ENCODE data around the gene GNGT1. TPM values are rescaled to one million over a fixed set of nuclear protein-coding genes. Genes with fewer than 3 reads are reported as not detected.
"Not testable (repeated sequence)": the region's sequence is repeated elsewhere in the genome, so short reads cannot be mapped to it uniquely, and the experiment has no call there.

The GNGT1 gene
- total RNA-seq, 2 donors from 2014 or later, result not detected

DNA sequence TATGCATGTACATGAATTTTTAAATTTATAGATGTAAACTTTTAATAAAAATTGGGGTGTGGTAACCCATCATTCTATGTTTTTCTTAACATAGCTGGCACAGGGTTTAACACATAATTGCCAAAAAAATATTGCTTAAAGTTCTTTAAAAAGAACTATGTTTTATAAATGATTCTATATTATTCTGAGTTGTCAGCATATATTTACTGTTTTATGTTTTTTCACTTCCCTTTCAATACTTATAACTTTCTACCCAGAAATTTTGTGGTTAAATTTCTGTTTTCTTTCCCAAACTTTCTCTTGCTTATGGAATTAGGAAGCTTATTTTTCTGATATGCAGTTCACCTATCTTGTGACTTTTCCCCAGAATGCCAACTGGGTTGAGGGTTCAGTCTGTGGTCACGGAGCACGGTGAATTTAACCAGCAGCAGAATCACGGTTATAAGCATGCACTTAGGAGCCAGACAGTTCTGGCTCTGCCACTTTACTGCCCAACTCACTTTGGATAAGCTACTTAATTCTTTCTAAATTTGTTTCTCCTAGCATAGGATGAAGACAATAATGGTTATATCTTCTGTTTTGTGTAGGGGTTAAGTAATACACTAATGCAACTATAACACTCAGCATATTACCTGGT lies 9.0 kb downstream of the GNGT1 start:
- H3K27ac Mint-ChIP-seq; DNase-seq (ENCODE audit: low spot score); H3K9me3 Mint-ChIP-seq; H3K36me3 Mint-ChIP-seq; H3K4me3 Mint-ChIP-seq; H3K4me1 Mint-ChIP-seq (ENCODE audit: low read depth in 2 of 2); ATAC-seq: not testable (repeated sequence)
- H3K27me3 Mint-ChIP-seq, result peaks cover 27% of the 10 kb centered on the region in 2 donors

DNA sequence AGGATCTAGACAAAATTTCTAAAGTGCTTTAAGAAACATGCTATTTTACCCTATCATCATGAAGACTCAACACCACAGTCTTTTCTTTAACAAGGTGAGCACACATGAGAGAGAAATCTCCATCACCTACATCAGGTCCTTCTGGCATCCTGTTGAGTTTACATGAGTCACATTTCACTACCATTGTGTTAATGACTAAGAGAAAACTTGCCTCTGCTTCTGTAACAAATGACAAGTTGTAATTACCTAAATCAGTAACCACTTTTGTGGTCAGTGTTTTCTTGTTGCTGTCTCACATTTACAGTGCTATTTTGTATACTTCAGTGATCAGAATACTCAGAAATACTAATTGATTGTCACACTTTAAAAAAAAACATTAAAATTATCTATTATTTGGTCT lies 9.5 kb downstream of the GNGT1 start:
- not testable (repeated sequence) for DNase-seq (ENCODE audit: low spot score); H3K4me3 Mint-ChIP-seq; H3K27ac Mint-ChIP-seq; H3K9me3 Mint-ChIP-seq; H3K36me3 Mint-ChIP-seq; H3K4me1 Mint-ChIP-seq (ENCODE audit: low read depth in 2 of 2)
- H3K27me3 Mint-ChIP-seq, result peaks cover 30 to 33% of the 10 kb centered on the region in 2 donors
- peak in 1 of 2 donors; percentile 52 for ATAC-seq

DNA sequence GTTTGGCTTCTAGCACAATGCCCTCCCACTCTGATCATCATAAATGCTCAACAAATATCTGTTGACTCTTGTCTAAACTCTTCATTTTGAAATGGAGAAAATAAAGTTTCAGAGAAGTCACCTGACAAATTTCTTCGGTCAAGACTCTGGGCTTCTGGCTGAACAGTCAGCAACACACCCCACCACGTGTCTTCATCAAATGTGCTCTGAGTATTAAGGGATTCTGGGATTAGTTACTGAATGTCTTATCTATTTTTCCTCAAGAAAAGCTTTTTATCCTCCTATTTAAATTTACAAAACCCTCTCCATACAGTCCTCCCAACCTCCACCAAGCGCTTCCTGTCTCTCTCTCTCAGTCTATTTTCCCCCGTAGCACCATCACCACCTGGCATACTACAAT lies 9.9 kb downstream of the GNGT1 start:
- H3K36me3 Mint-ChIP-seq; H3K9me3 Mint-ChIP-seq; H3K27ac Mint-ChIP-seq; ATAC-seq; H3K4me3 Mint-ChIP-seq; H3K4me1 Mint-ChIP-seq (ENCODE audit: low read depth in 2 of 2); DNase-seq (ENCODE audit: low spot score): not testable (repeated sequence)
- H3K27me3 Mint-ChIP-seq, result peaks cover 32 to 37% of the 10 kb centered on the region in 2 donors

DNA sequence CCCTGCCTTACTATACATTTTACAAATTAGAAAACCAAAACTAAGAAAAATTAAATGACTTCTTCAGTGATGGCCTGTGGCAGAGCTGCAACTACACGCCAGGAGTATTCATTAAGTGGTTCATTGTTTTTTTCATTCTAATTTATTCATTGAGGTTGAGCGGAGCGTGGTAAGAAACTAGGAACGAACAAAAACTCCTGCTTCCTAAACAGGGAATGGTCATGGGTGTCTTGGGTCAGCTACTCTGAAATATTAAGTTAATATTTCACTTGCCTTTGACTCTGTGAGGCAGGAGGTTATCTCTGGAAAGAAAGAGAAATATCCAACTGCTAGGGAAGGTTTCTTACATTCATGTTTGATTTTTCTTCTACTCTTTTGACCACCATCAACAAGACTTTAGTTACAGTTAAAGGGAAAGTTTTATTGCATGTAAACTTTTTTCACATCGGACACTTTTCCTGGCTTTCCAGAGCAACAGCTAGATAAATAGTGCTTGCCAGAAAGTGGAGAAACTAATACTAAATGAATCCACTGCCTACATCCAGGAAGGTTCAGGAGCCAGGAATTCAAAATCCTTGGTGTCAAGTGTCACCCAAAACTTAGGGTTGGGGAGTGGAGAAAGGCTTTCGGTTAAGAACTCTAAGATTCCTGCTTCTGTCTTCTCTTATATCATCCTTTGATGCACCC lies 14.3 kb downstream of the GNGT1 start:
- Mint-ChIP-seq H3K27ac (no peak overlapping the region), H3K9me3 (no peaks in the 10 kb centered on the region), H3K4me1 (ENCODE audit: low read depth in 2 of 2) (no peaks in the 10 kb centered on the region), H3K4me3 (no peak overlapping the region), H3K36me3 (no peaks in the 10 kb centered on the region), H3K27me3 (peaks cover 28 to 36% of the 10 kb centered on the region in 2 donors)
- no peak for ATAC-seq
- no peak for DNase-seq (ENCODE audit: low spot score)

DNA sequence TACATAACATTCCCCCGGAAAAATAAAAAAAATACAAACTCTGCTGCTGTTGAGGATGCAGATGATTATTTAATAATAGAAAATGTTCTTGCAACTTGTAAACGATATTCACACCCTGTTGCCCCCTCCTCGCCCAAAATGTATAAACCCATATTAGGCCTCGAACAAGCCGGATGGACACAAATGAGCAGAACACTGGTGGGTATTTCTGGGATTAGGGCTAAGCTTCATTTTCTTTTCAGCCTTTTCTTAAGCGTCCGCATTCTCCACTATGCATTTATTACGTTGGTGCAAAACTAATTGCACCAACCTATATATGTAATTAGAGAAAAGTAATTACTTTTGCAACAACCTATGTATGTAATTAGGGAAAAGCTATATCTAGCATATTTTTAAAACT lies 14.8 kb downstream of the GNGT1 start:
- no peak for DNase-seq (ENCODE audit: low spot score)
- H3K4me1 Mint-ChIP-seq (ENCODE audit: low read depth in 2 of 2), result no peaks in the 10 kb centered on the region

DNA sequence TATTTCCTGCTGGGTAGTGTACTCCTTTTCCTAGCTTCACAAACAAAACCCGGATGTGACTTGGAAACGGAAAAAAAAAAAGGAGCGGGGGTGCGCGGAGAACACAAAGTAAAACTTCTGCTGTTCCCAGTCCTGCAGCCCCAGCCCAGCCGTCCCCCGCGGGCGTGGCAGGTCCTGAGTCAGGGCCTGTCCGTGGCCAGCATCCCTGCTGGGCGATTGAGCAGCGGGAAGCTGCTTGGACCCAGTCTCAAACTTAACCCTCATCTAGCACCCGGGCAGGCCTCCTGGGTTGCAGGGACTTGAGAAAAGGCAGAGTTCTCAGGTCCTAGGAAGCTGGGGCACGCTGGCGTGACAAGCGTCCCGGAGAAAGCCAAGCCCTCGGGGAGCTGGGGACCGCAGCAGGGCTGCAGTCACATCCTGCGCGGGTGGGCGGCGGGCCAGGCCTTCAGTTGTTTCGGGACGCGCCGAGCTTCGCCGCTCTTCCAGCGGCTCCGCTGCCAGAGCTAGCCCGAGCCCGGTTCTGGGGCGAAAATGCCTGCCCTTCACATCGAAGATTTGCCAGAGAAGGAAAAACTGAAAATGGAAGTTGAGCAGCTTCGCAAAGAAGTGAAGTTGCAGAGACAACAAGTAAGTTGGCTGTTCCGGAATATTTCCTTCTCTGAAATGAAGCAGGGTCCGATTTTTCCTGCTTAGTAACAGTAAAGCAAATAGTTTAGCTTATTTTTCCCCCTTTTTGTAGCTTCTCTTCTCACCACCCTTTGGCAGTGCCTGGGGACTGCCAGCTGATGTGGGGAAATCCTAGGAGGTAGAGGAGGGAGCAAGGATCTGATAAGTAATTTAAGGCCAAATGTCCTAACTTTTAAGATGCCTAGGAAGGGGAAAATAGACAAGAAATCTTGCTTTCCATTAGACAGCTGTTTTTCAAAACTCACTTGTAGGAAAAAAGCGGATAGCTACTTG lies 15.5 kb downstream of the GNGT1 start, which contains the start of gene GNG11:
TSS of gene GNG11 (plus strand) at position 129 of the 960 bp plus-strand sequence. CDS start at position 532, 403 bp downstream.
- no peaks in the 10 kb centered on the region for H3K36me3 Mint-ChIP-seq
- peak within 1 kb of the TSS; percentile 36 for H3K4me3 Mint-ChIP-seq
- H3K27me3 Mint-ChIP-seq, result peaks cover 24 to 29% of the 10 kb centered on the region in 2 donors
- H3K9me3 Mint-ChIP-seq, result no peaks in the 10 kb centered on the region
- DNase-seq (ENCODE audit: low spot score), result peak; percentile 61
- no peaks in the 10 kb centered on the region for H3K4me1 Mint-ChIP-seq (ENCODE audit: low read depth in 2 of 2)
- peak; percentile 78 to 85 for ATAC-seq
- no peak within 1 kb of the TSS for H3K27ac Mint-ChIP-seq

More for the DNA sequence above, 14.8 kb downstream of the GNGT1 start:
- H3K36me3 Mint-ChIP-seq, result no peaks in the 10 kb centered on the region
- no peak overlapping the region for H3K27ac Mint-ChIP-seq
- H3K9me3 Mint-ChIP-seq, result no peaks in the 10 kb centered on the region
- peaks cover 28 to 36% of the 10 kb centered on the region in 2 donors for H3K27me3 Mint-ChIP-seq
- ATAC-seq, result no peak
- no peak overlapping the region for H3K4me3 Mint-ChIP-seq

DNA sequence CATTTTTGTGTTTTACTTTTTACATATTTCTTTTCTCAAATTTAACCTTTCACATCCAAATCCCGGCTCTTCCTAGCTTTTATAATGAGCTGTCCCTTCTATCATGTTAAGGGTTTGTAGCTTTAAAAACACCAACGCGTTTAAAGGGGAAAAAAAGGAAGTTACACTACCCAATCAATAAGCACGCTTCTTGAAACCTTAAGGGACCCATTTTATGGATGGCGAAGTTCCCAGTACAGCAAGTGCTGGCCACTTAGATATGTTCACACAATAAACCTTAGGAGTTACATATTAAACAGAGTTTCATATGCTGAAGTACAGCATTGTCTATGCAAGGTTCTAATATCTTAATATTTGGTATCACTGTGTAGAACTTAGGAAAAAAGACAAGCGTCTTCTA lies 16.9 kb downstream of the GNGT1 start:
- Mint-ChIP-seq H3K27ac (no peak overlapping the region), H3K36me3 (no peaks in the 10 kb centered on the region), H3K9me3 (no peaks in the 10 kb centered on the region), H3K27me3 (peaks cover 28 to 36% of the 10 kb centered on the region in 2 donors), H3K4me3 (no peak overlapping the region), H3K4me1 (ENCODE audit: low read depth in 2 of 2) (no peaks in the 10 kb centered on the region)
- DNase-seq (ENCODE audit: low spot score) (no peak), ATAC-seq (no peak)

DNA sequence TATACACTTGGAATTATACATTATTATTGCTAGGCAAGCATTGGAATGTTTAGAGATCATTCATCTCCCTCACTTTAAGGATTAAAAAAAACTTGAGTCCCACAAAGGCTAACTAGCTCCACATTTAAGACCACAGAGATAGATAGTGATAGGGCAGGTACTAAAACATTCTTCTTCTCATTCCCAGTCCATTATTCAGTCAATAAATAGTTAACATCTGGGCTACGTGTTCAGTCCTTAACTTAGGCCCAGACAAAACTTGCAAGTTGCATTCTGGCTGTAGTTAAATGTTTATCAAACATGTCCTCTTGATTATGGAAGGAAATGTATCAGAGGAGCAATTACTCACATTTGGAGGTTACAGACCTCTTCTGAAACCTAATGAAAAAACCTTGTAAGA lies 17.6 kb downstream of the GNGT1 start:
- Mint-ChIP-seq H3K4me3 (no peak overlapping the region), H3K27ac (no peak overlapping the region), H3K27me3 (peaks cover 29 to 38% of the 10 kb centered on the region in 2 donors), H3K4me1 (ENCODE audit: low read depth in 2 of 2) (no peaks in the 10 kb centered on the region), H3K36me3 (no peaks in the 10 kb centered on the region), H3K9me3 (no peaks in the 10 kb centered on the region)
- DNase-seq (ENCODE audit: low spot score), result no peak
- ATAC-seq, result no peak

DNA sequence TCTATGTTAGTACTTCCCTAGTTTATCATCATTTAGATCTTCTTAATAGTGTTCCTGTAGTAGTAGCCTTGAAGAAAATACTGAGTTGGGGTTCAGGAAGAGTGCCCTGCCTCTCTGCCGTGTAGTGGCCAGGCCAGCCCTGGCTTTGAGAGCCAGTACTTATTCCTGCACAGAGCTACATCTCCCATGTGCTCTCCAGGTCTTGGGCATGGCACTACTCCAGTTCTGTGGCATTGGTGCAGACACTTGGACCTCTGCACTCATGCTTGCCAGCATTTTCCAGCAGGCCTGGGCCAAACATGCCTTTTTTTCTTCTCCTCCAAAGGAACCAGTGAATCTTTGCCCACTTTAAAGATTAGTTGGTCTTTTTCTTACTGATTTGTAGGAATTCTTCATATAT lies 20.4 kb downstream of the GNGT1 start:
- Mint-ChIP-seq H3K27ac (no peak overlapping the region), H3K4me1 (ENCODE audit: low read depth in 2 of 2) (no peaks in the 10 kb centered on the region), H3K4me3 (no peak overlapping the region), H3K27me3 (peaks cover 31 to 47% of the 10 kb centered on the region in 2 donors), H3K9me3 (no peaks in the 10 kb centered on the region), H3K36me3 (no peaks in the 10 kb centered on the region)
- no peak for ATAC-seq
- no peak for DNase-seq (ENCODE audit: low spot score)

DNA sequence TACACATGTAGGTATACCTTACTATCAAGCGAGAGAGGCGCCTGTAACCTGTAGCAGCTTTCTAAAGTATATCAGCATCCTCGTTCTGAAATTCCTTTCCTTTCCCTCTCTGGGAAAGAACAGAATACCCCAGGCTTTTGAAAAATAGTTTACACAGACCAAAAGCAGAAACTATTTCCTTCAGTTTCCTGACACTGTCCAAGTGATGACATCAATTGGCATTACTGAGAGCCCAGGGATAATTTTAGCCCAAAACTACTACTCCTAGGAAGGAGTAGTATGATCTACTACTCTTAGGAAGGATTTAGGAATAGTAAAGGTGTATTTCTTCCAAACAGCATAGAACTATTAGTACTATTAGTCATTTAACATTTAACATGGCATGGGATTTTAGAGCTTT lies 21.2 kb downstream of the GNGT1 start:
- H3K4me1 Mint-ChIP-seq (ENCODE audit: low read depth in 2 of 2), result no peaks in the 10 kb centered on the region
- no peaks in the 10 kb centered on the region for H3K36me3 Mint-ChIP-seq
- H3K27me3 Mint-ChIP-seq, result peaks cover 31 to 47% of the 10 kb centered on the region in 2 donors
- no peaks in the 10 kb centered on the region for H3K9me3 Mint-ChIP-seq
- no peak overlapping the region for H3K27ac Mint-ChIP-seq
- H3K4me3 Mint-ChIP-seq, result no peak overlapping the region
- ATAC-seq (no peak), DNase-seq (ENCODE audit: low spot score) (no peak)

DNA sequence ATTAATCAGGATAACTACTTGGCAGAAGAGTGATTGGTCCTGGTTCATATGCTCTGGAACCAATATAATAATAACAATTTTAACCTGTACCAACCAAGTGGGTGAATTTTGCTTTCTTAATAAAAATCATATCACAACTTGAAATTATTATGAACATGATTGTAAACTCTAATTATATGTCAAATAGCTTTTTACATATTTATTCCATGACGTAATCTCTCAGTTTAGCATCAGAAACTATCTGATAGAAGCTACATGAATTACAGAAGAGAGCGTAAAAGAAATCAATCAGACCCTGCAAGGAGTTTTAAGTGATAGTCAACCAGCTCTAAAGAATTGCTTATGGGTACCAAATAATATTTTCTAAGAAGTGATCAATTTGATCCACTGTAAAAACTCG lies 25.3 kb downstream of the GNGT1 start:
- H3K27ac Mint-ChIP-seq, result no peak overlapping the region
- no peaks in the 10 kb centered on the region for H3K9me3 Mint-ChIP-seq
- no peak for ATAC-seq
- DNase-seq (ENCODE audit: low spot score), result no peak
- no peaks in the 10 kb centered on the region for H3K4me1 Mint-ChIP-seq (ENCODE audit: low read depth in 2 of 2)
- H3K27me3 Mint-ChIP-seq, result peaks cover 23 to 37% of the 10 kb centered on the region in 2 donors
- H3K36me3 Mint-ChIP-seq, result no peaks in the 10 kb centered on the region
- H3K4me3 Mint-ChIP-seq, result no peak overlapping the region

DNA sequence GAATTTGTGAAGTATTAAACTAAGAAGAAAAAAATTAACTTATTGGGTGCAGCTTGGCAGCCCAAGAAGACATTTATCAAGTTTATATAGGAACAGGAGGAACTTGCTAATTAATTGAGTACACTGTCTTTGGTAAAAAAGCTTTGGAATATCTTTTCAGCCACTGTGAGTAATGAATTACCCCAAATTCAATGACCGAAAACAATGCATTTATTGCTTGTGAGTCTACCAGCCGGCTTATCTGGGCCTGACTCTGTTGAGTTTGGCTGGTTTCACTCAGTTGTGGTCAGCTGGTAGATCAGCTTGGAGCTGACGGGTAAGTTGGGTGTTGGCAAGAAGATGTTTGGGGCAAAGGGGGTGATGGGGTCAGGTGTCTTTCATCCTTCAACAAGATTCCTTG lies 26.8 kb downstream of the GNGT1 start:
- Mint-ChIP-seq H3K4me3 (no peak overlapping the region), H3K27ac (no peak overlapping the region), H3K9me3 (no peaks in the 10 kb centered on the region), H3K36me3 (no peaks in the 10 kb centered on the region), H3K4me1 (ENCODE audit: low read depth in 2 of 2) (no peaks in the 10 kb centered on the region), H3K27me3 (peaks cover 26 to 37% of the 10 kb centered on the region in 2 donors)
- ATAC-seq (no peak), DNase-seq (ENCODE audit: low spot score) (no peak)

DNA sequence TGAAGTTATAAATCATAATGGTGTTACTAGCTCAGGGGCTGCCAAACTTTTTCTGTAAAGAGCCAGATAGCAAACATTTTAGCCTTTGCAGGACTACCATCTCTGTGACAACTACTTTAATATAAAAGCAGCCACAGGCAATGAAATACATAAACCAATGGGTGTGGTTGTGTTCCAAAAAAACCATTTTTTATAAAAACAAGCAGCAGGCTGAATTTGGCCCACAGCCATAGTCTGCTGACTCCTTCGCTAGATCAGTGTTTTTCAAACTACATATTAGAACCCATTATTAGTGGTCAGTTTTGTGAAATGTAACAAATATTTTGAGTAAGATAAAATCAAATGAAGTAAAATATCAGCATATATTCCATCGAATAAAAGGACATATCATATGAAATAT lies 28.7 kb downstream of the GNGT1 start:
- ATAC-seq (no peak), DNase-seq (ENCODE audit: low spot score) (no peak)
- no peaks in the 10 kb centered on the region for H3K36me3 Mint-ChIP-seq
- peaks cover 32 to 40% of the 10 kb centered on the region in 2 donors for H3K27me3 Mint-ChIP-seq
- H3K4me3 Mint-ChIP-seq, result no peak overlapping the region
- H3K9me3 Mint-ChIP-seq, result no peaks in the 10 kb centered on the region
- no peak overlapping the region for H3K27ac Mint-ChIP-seq
- H3K4me1 Mint-ChIP-seq (ENCODE audit: low read depth in 2 of 2), result no peaks in the 10 kb centered on the region

DNA sequence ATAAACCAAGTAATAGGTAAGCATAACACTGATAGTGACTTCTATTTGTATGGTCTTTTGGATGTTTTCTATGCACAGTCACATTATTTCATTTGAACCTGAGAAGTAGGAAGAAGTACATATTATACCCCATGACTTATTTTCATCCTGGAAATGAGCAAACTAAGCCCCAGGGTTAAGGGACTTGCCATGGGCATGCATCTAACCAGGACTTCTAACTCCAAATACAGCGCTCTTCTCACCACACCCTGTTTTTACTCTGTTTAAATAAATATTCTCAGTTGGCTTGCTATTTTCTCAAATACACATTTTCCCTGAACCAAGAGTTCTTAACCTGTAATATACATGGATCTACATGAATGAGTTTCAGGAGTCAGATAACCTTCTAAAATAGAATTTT lies 31.5 kb downstream of the GNGT1 start:
- Mint-ChIP-seq H3K36me3 (no peaks in the 10 kb centered on the region), H3K4me1 (ENCODE audit: low read depth in 2 of 2) (no peaks in the 10 kb centered on the region), H3K27ac (no peak overlapping the region), H3K4me3 (no peak overlapping the region), H3K9me3 (no peaks in the 10 kb centered on the region), H3K27me3 (peaks cover 35 to 37% of the 10 kb centered on the region in 2 donors)
- no peak for ATAC-seq
- DNase-seq (ENCODE audit: low spot score), result no peak

All from natural killer cell treated with Interleukin-12 subunit alpha and Interleukin-12 subunit beta and Interleukin-15 and Interleukin-18, amount 100 ng/mL, for 72 hours (primary cell).